ENCODE results near the gene RER1.
A peak's percentile ranks its signal among the peaks of the same experiment; 100 is the strongest.

Gene RER1

DNA sequence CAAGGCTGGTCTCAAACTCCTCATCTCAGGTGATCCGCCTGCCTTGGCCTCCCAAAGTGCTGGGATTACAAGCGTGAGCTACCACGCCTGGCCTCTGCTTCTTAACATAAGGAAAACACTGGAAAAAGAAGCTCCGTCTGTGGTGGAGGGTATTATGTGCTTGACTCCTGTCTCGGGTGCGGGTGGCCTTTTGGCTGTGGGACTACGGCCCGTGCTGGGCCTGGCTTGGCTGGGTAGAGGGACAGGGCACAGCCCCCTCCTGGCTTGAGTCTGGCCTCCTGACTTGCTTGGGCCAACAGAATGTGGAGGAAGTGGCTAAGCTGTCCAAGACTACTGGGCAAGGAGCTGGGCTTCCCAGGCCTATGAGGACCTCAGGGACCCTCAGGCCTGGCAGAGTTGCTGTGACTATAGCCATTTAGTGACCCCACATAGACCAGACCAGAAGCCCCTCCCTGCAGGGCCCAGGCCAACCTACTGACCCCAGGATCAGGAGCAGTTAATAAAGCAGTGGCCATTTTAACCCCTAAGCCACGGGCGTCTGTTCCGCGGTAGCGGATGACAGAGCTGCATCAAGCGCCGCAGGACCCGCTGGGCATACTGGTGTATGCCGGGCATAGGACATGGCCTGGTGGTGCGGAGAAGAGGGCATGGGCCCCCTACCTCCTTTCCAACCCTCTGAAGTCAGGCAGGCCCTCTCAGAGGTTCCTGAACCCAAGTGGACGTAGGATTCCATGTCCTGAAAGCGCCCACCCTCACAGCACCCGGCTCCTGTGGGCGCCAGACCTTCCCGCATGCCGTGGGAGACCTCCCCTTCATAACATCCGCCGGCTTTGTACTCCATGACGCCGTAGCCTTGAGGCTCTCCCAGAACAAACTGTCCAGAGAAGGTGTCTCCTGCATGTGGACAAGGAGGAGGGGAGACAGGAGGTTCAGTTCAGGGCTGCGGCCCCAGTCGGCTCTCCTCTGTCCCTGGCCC, 4.7 kb upstream of the RER1 start:
- Histone ChIP-seq H3K4me1 (ENCODE audit: control insufficient read depth, insufficient read depth, low read length) (no peaks in the 10 kb centered on the region), H3K27me3 (ENCODE audit: control insufficient read depth, insufficient read depth, low read length) (no peaks in the 10 kb centered on the region), H3K9me3 (ENCODE audit: control insufficient read depth, insufficient read depth, low read length) (no peaks in the 10 kb centered on the region), H3K9ac (ENCODE audit: low read depth, low read length) (no peak overlapping the region), H3K36me3 (ENCODE audit: control insufficient read depth, insufficient read depth, low read length) (peaks cover 10% of the 10 kb centered on the region), H3K4me3 (ENCODE audit: low read depth, low read length) (no peak overlapping the region), H3K27ac (ENCODE audit: low read depth, low read length) (no peak overlapping the region)

DNA sequence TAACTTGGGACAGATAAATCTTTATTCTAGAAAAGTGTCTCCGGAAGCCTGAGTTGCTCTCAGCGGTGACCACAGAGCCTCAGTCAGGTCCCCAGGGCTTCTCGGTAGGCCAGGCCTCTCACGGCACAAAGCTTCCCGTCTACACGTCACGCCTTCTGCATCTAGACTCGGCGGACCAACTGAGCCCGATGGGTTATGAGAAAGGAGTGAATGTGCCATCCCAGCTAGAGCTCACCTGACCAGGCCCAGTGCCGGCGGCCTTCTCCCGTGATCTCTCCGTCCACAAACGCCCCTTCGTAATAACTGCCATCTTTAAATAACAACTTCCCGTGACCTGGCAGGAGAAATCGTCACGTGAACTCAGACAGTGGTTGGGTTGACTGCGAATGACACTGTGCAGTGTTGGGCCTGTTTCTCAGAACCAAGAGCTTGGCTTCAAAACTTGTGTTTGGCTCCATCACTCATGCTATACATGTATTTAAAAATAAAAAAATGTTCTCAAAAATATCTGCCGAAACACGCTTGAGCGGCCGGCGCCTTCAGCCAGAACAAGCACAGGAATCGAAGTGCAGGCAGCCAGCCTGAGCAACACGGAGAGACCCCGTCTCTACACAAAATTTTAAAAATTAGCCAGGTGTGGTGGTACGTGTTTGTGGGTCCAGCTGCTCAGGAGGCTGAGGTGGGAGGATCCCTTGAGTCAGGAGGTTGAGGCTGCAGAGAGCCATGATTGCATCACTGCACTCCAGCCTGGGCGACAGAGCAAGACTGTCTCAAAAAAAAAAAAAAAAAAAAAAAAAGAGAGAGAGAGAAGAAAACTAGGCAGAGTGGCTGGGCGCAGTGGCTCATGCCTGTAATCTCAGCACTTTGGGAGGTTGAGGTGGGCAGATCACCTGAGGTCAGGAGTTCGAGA, 3.4 kb upstream of the RER1 start:
- Histone ChIP-seq H3K4me1 (ENCODE audit: control insufficient read depth, insufficient read depth, low read length) (no peaks in the 10 kb centered on the region), H3K36me3 (ENCODE audit: control insufficient read depth, insufficient read depth, low read length) (peaks cover 15% of the 10 kb centered on the region), H3K27me3 (ENCODE audit: control insufficient read depth, insufficient read depth, low read length) (no peaks in the 10 kb centered on the region), H3K27ac (ENCODE audit: low read depth, low read length) (no peak overlapping the region), H3K4me3 (ENCODE audit: low read depth, low read length) (no peak overlapping the region), H3K9ac (ENCODE audit: low read depth, low read length) (no peak overlapping the region), H3K9me3 (ENCODE audit: control insufficient read depth, insufficient read depth, low read length) (no peaks in the 10 kb centered on the region)

DNA sequence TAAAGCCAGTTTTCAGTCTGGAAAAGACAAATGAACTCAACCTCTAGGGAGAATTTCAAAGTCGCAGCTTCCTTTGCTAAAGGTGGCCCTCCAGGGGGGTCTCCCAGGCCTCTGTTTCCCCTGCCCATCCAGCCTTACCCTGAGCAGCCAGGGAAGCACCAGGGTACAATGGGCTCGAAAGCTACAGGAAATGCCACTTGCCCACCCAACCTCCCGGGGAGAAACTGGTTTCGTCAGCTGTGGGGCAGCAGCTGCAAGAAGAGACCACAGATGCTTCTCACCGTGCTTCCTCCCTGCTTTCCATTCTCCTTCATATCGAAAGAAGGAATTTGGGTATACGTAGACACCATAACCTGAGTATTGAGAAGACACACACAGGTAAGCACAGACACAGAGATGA, 2.0 kb upstream of the RER1 start:
- H3K27me3 ChIP-seq (ENCODE audit: control insufficient read depth, insufficient read depth, low read length), result no peaks in the 10 kb centered on the region
- no peak overlapping the region for H3K27ac ChIP-seq (ENCODE audit: low read depth, low read length)
- no peak overlapping the region for H3K9ac ChIP-seq (ENCODE audit: low read depth, low read length)
- H3K36me3 ChIP-seq (ENCODE audit: control insufficient read depth, insufficient read depth, low read length), result peaks cover 24% of the 10 kb centered on the region
- no peak overlapping the region for H3K4me3 ChIP-seq (ENCODE audit: low read depth, low read length)
- no peaks in the 10 kb centered on the region for H3K4me1 ChIP-seq (ENCODE audit: control insufficient read depth, insufficient read depth, low read length)
- no peaks in the 10 kb centered on the region for H3K9me3 ChIP-seq (ENCODE audit: control insufficient read depth, insufficient read depth, low read length)

DNA sequence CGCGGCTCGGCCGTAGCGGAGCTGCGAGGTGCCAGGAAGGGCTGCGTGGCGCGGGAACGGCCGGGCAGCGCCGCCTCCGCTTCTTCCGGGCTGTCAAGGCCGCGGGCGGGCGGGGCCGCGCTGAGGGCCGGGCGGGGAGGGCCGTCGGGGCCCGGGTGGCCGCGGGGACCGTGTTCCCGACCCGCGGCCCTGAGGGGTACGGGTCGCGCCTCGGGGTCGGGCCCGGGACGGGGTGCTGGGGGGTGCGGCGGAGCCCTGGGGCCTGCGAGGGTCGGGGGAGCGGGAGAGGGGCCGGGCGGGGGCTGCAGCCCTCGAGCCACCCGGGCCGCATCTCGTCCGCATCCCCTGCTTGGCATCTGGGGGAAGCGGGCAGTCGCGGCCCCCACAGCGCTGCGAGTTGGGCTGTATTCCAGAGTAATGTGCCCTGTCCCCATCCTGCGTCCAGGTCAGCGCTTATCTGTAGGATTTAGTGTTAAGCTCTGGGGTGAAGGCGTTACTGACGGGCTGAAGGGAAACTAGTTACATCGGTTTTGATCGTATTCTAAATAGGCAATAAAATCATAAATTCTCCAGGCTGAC, 379 bp downstream of the RER1 start:
- Histone ChIP-seq H3K27me3 (ENCODE audit: control insufficient read depth, insufficient read depth, low read length) (no peaks in the 10 kb centered on the region), H3K4me1 (ENCODE audit: control insufficient read depth, insufficient read depth, low read length) (no peaks in the 10 kb centered on the region), H3K27ac (ENCODE audit: low read depth, low read length) (peak overlapping the region; percentile 45), H3K9me3 (ENCODE audit: control insufficient read depth, insufficient read depth, low read length) (no peaks in the 10 kb centered on the region), H3K9ac (ENCODE audit: low read depth, low read length) (peak overlapping the region; percentile 34; the same call in 1 of the 2 replicates), H3K36me3 (ENCODE audit: control insufficient read depth, insufficient read depth, low read length) (peaks cover 47% of the 10 kb centered on the region), H3K4me3 (ENCODE audit: low read depth, low read length) (peak overlapping the region; percentile 95)

DNA sequence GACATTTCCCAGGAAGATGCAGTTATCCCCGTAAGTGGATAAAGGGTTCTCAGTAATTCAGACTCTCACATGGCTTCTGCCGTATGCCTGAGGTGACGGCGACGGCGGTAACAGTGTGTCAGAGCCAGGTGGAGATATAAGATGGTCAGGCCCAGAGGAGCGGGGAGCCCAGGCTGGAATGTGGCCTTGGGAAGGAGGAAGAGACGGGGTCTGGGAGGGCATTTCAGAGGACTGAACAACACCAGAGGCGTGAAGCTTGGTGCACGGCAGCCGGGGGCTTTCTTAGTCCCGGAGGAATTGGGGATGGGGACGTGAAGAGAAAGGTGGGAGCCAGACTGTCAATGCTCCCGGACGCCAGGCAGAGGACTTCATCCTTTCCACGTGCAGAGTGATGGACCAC, 1.0 kb downstream of the RER1 start:
- H3K4me1 ChIP-seq (ENCODE audit: control insufficient read depth, insufficient read depth, low read length), result no peaks in the 10 kb centered on the region
- 0 out of 2 replicates have a peak overlapping the region, but pooled peaks have one; percentile 34 for H3K9ac ChIP-seq (ENCODE audit: low read depth, low read length)
- peaks cover 53% of the 10 kb centered on the region for H3K36me3 ChIP-seq (ENCODE audit: control insufficient read depth, insufficient read depth, low read length)
- H3K4me3 ChIP-seq (ENCODE audit: low read depth, low read length), result peak overlapping the region; percentile 95
- H3K27ac ChIP-seq (ENCODE audit: low read depth, low read length), result peak overlapping the region; percentile 45
- no peaks in the 10 kb centered on the region for H3K27me3 ChIP-seq (ENCODE audit: control insufficient read depth, insufficient read depth, low read length)
- no peaks in the 10 kb centered on the region for H3K9me3 ChIP-seq (ENCODE audit: control insufficient read depth, insufficient read depth, low read length)

DNA sequence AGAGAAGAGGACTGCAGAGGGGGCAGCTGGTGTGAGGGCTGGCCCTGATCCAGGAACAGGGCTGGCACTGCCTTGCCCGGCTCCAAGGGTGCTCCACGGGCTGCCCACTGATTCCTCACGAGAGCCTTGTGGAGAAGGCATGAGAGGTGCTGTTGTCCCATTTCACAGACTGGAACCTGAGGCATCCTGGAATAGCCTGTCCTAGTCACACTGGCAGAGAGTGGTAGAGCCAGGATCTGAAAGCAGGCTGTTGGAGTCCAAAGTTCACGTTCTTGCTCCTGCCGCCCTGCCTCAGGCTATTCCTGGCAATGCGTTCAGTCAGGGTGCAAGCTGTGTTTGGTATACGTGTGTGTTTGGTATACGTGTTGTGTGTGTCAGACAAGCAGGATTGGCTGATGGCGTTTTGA, 1.8 kb downstream of the RER1 start:
- Histone ChIP-seq H3K9ac (ENCODE audit: low read depth, low read length) (no peak overlapping the region), H3K36me3 (ENCODE audit: control insufficient read depth, insufficient read depth, low read length) (peaks cover 55% of the 10 kb centered on the region), H3K4me3 (ENCODE audit: low read depth, low read length) (no peak overlapping the region), H3K9me3 (ENCODE audit: control insufficient read depth, insufficient read depth, low read length) (no peaks in the 10 kb centered on the region), H3K27me3 (ENCODE audit: control insufficient read depth, insufficient read depth, low read length) (no peaks in the 10 kb centered on the region), H3K27ac (ENCODE audit: low read depth, low read length) (no peak overlapping the region), H3K4me1 (ENCODE audit: control insufficient read depth, insufficient read depth, low read length) (no peaks in the 10 kb centered on the region)

DNA sequence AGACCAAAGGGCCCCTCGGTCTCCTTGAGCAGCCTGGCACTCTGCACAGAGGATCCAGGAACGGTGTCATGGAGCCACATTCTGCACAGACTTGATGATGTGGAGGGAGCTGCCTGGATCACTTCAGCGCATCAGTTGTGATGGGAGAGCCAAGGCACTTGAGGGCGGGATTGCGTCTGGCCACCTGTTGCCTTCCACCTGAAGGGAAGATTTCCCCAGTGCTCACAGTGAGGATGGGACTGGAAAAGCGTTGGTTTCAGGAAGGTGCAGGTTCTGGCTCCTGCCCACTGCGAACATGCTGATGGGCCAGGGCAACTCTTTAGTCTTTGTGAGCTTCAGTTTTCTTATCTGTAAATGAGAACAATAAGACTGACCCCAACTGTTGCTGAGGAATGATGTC, 2.6 kb downstream of the RER1 start:
- Histone ChIP-seq H3K4me3 (ENCODE audit: low read depth, low read length) (no peak overlapping the region), H3K36me3 (ENCODE audit: control insufficient read depth, insufficient read depth, low read length) (peaks cover 63% of the 10 kb centered on the region), H3K27ac (ENCODE audit: low read depth, low read length) (no peak overlapping the region), H3K9me3 (ENCODE audit: control insufficient read depth, insufficient read depth, low read length) (no peaks in the 10 kb centered on the region), H3K9ac (ENCODE audit: low read depth, low read length) (no peak overlapping the region), H3K27me3 (ENCODE audit: control insufficient read depth, insufficient read depth, low read length) (no peaks in the 10 kb centered on the region), H3K4me1 (ENCODE audit: control insufficient read depth, insufficient read depth, low read length) (no peaks in the 10 kb centered on the region)

DNA sequence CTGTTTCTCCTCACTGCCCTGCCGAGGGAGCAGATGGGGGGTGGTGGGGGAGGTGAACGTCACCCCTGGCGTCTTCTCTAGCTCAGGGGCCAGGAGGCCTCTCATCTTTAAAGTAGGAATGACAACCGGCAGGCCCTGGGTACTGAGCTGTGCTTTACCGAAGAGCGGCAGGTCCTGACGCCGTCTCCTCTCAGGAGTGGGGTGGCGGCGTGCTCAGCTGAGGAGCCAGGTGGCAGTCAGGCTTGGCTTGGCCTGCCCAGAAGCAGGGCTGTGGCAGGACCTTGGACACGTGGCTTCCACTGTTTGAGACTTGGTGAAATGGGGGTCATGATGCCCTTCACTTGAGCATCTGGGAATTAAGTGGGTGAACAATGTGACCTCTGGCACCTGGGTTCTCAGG, 3.1 kb downstream of the RER1 start:
- no peaks in the 10 kb centered on the region for H3K9me3 ChIP-seq (ENCODE audit: control insufficient read depth, insufficient read depth, low read length)
- no peak overlapping the region for H3K27ac ChIP-seq (ENCODE audit: low read depth, low read length)
- no peak overlapping the region for H3K9ac ChIP-seq (ENCODE audit: low read depth, low read length)

DNA sequence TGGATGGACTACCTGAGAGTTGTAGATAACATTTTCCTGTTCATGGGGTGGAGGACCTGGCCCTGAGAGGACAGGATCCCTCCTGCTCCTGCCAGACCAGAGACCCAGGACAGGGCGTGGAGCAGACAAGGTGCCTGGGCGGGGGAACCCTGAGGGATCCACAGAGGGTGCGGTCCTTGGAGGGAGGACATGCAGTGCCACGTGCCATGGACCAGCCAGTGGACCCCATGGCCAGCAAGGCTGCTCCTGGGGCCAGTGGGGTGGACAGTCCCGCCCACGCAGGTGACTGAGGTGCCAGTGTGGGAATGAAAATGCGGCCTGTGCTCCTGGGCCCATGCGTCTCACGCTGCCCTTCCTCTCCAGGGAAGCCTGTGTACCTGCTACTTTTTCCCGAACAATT, 3.6 kb downstream of the RER1 start:
- H3K9ac ChIP-seq (ENCODE audit: low read depth, low read length), result no peak overlapping the region
- peaks cover 69% of the 10 kb centered on the region for H3K36me3 ChIP-seq (ENCODE audit: control insufficient read depth, insufficient read depth, low read length)
- no peaks in the 10 kb centered on the region for H3K4me1 ChIP-seq (ENCODE audit: control insufficient read depth, insufficient read depth, low read length)
- H3K27ac ChIP-seq (ENCODE audit: low read depth, low read length), result no peak overlapping the region
- no peaks in the 10 kb centered on the region for H3K9me3 ChIP-seq (ENCODE audit: control insufficient read depth, insufficient read depth, low read length)
- no peak overlapping the region for H3K4me3 ChIP-seq (ENCODE audit: low read depth, low read length)
- no peaks in the 10 kb centered on the region for H3K27me3 ChIP-seq (ENCODE audit: control insufficient read depth, insufficient read depth, low read length)

More for the DNA sequence above, 3.1 kb downstream of the RER1 start:
- Histone ChIP-seq H3K36me3 (ENCODE audit: control insufficient read depth, insufficient read depth, low read length) (peaks cover 66% of the 10 kb centered on the region), H3K4me1 (ENCODE audit: control insufficient read depth, insufficient read depth, low read length) (no peaks in the 10 kb centered on the region), H3K4me3 (ENCODE audit: low read depth, low read length) (no peak overlapping the region), H3K27me3 (ENCODE audit: control insufficient read depth, insufficient read depth, low read length) (no peaks in the 10 kb centered on the region)

DNA sequence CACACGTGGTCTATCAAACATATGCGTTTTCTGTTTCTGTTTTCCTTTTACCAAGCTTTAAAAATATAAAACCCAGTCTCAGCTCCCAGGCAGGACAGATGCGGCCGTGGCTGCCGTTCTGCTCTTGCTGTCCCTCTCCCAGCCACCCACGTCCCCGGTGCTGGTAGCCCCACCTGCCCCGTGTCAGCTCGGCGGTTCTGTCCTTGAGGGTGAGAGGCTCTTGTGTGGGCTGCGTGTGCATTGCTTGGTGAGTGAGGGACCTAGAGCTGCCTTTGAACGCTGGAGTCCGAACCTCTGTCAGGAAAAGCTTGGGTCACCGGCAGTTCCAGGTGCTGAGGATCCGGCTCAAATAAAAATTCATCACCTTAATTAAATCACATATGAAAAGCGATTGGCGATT, 4.4 kb downstream of the RER1 start:
- H3K4me3 ChIP-seq (ENCODE audit: low read depth, low read length), result no peak overlapping the region
- H3K9ac ChIP-seq (ENCODE audit: low read depth, low read length), result no peak overlapping the region
- peaks cover 76% of the 10 kb centered on the region for H3K36me3 ChIP-seq (ENCODE audit: control insufficient read depth, insufficient read depth, low read length)
- H3K27me3 ChIP-seq (ENCODE audit: control insufficient read depth, insufficient read depth, low read length), result no peaks in the 10 kb centered on the region
- H3K4me1 ChIP-seq (ENCODE audit: control insufficient read depth, insufficient read depth, low read length), result no peaks in the 10 kb centered on the region
- no peak overlapping the region for H3K27ac ChIP-seq (ENCODE audit: low read depth, low read length)
- H3K9me3 ChIP-seq (ENCODE audit: control insufficient read depth, insufficient read depth, low read length), result no peaks in the 10 kb centered on the region

Measured in HUES48 (cell line).